OCI-LY3 (cell line): Measurements from ENCODE around the gene RBPJL.
A peak's percentile ranks its signal among the peaks of the same experiment; 100 is the strongest.

Experiments used
- H2AFZ ChIP-seq: fragments of 200-600, 300-600 bp; shearing (Covaris generic); 2 replicates; pipeline ENCODE4 v1.6.0; 2014; ENCODE audit warnings: antibody characterized with exemption, low read depth, low read length
- H3K27ac ChIP-seq: fragments of 200-600, 300-600 bp; sonication (generic); 2 replicates; pipeline ENCODE4 v1.5.1; 2014; ENCODE audit warnings: mild to moderate bottlenecking, low read length, moderate library complexity, mixed read lengths
- H3K27me3 ChIP-seq: fragments of 200-600, 300-600 bp; sonication (generic); 2 replicates; pipeline ENCODE4 v1.6.1; 2014; ENCODE audit warnings: low read depth, low read length, mixed read lengths
- H3K36me3 ChIP-seq: fragments of 200-600, 300-600 bp; sonication (generic); replicated peaks from 2 replicates; pipeline ENCODE3; 2014; ENCODE audit warnings: low read depth, low read length, mixed read lengths
- H3K4me1 ChIP-seq: fragments of 300-600, 200-600 bp; sonication (generic); 2 replicates; pipeline ENCODE4 v1.6.1; 2014; ENCODE audit warnings: low read length, mixed read lengths
- H3K4me2 ChIP-seq: fragments of 200-600, 300-600 bp; sonication (generic); 2 replicates; pipeline ENCODE4 v1.6.1; 2014; ENCODE audit warnings: low read length, mixed read lengths
- H3K4me3 ChIP-seq: fragments of 300-600, 200-600 bp; sonication (generic); 2 replicates; pipeline ENCODE4 v1.5.1; 2014; ENCODE audit warnings: antibody characterized with exemption, mild to moderate bottlenecking, low read length, moderate library complexity
- H3K79me2 ChIP-seq: fragments of 300-600, 200-600 bp; shearing (Covaris generic); 2 replicates; pipeline ENCODE4 v1.6.1; 2014; ENCODE audit warnings: mild to moderate bottlenecking, low read length, mixed read lengths
- H3K9ac ChIP-seq: fragments of 300-600, 200-600 bp; shearing (Covaris generic); 2 replicates; pipeline ENCODE4 v1.6.0; 2014; ENCODE audit warnings: mild to moderate bottlenecking, low read length, moderate library complexity
- H3K9me3 ChIP-seq: fragments of 200-600, 300-600 bp; shearing (Covaris generic); 2 replicates; pipeline ENCODE4 v1.6.1; 2014; ENCODE audit warnings: low read length, mixed read lengths; ENCODE audit not compliant: insufficient read depth
- H4K20me1 ChIP-seq: fragments of 200-600, 300-600 bp; sonication (generic); 2 replicates; pipeline ENCODE4 v1.6.1; 2016; ENCODE audit warnings: low read length, mixed read lengths; ENCODE audit not compliant: insufficient read depth
- EZH2phosphoT487 ChIP-seq: fragments of 200-600 bp; shearing (Covaris generic); IDR thresholded peaks from 2 replicates; pipeline ENCODE4 v1.6.1; 2018; ENCODE audit warnings: antibody characterized with exemption, mixed run types, low read depth
- TF ChIP-seq, protein P1 (sequence below): fragments of 200-600, 300-600 bp; sonication (generic); IDR thresholded peaks from 2 replicates; pipeline ENCODE4 v1.5.1; 2014; ENCODE audit warnings: antibody characterized with exemption, low read length, low read depth

Gene RBPJL, protein sequence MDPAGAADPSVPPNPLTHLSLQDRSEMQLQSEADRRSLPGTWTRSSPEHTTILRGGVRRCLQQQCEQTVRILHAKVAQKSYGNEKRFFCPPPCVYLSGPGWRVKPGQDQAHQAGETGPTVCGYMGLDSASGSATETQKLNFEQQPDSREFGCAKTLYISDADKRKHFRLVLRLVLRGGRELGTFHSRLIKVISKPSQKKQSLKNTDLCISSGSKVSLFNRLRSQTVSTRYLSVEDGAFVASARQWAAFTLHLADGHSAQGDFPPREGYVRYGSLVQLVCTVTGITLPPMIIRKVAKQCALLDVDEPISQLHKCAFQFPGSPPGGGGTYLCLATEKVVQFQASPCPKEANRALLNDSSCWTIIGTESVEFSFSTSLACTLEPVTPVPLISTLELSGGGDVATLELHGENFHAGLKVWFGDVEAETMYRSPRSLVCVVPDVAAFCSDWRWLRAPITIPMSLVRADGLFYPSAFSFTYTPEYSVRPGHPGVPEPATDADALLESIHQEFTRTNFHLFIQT

DNA sequence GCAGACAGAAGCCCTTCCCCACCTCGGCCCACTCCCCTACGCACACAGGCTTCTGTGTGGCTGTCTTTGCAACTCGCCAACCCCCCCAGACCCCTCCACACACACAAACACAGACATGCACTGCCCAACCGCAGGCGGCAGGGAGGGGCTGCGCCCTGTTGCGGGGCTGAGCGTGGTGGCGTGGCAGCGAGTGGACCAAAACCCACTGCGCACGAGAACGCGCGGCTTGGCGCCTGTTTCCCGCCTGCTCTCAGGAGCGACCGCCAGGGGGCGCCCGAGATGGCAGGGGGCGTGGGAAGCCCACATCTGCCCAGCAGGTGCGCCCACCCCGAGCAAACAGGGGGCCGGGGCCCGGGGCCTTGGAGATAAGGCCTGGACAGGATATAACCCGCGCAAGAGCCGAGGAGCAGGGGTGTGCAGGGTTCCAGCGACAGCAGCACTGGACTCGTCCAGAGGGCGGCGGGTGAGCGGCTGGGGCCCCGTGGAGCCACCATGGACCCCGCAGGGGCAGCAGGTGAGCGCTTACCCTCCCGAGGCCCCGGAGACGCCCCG is at the start of gene RBPJL:
Gene RBPJL (plus strand): TSS at position 410 of the 552 bp plus-strand sequence. CDS start 83 bp downstream, at position 493.
- Histone ChIP-seq H3K4me3 (no peak within 1 kb of the TSS), H3K36me3 (no peaks in the 10 kb centered on the region), H3K27me3 (no peaks in the 10 kb centered on the region), H3K4me2 (no peak within 1 kb of the TSS), H3K27ac (no peak within 1 kb of the TSS), H3K79me2 (no peaks in the 10 kb centered on the region), H4K20me1 (no peaks in the 10 kb centered on the region), H3K9me3 (no peaks in the 10 kb centered on the region), H2AFZ (no peak within 1 kb of the TSS), H3K9ac (no peak within 1 kb of the TSS), H3K4me1 (peaks cover 11% of the 10 kb centered on the region)
- TF ChIP-seq, protein P1, sequence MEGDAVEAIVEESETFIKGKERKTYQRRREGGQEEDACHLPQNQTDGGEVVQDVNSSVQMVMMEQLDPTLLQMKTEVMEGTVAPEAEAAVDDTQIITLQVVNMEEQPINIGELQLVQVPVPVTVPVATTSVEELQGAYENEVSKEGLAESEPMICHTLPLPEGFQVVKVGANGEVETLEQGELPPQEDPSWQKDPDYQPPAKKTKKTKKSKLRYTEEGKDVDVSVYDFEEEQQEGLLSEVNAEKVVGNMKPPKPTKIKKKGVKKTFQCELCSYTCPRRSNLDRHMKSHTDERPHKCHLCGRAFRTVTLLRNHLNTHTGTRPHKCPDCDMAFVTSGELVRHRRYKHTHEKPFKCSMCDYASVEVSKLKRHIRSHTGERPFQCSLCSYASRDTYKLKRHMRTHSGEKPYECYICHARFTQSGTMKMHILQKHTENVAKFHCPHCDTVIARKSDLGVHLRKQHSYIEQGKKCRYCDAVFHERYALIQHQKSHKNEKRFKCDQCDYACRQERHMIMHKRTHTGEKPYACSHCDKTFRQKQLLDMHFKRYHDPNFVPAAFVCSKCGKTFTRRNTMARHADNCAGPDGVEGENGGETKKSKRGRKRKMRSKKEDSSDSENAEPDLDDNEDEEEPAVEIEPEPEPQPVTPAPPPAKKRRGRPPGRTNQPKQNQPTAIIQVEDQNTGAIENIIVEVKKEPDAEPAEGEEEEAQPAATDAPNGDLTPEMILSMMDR, result peak; percentile 53
- no peak for TF ChIP-seq EZH2phosphoT487

DNA sequence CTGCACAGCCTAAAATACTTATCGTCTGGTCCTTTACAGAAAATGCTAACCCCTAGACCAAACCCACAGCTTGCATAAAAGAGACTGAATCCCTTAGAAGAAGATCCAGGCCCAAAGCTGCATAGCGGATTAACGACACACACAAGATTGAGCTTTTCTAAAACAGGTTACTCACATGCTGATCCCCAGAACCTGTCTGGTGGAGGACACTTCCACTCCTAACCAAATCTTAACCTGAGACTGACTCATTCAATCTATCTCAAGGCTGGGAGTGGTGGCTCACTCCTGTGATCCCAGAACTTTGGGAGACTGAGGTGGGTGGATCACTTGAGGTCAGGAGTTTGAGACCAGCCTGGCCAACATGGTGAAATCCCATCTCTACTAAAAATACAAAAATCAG is 49.5 kb upstream of the RBPJL start:
- Histone ChIP-seq H4K20me1 (no peaks in the 10 kb centered on the region), H3K27me3 (peaks cover 83% of the 10 kb centered on the region), H3K9ac (no peak overlapping the region), H3K36me3 (no peaks in the 10 kb centered on the region), H3K9me3 (no peaks in the 10 kb centered on the region), H3K4me1 (peaks cover 13% of the 10 kb centered on the region), H2AFZ (no peak overlapping the region), H3K79me2 (no peaks in the 10 kb centered on the region), H3K4me3 (no peak overlapping the region), H3K27ac (no peak overlapping the region), H3K4me2 (no peak overlapping the region)
- no peak for TF ChIP-seq EZH2phosphoT487
- TF ChIP-seq, protein P1, result no peak

DNA sequence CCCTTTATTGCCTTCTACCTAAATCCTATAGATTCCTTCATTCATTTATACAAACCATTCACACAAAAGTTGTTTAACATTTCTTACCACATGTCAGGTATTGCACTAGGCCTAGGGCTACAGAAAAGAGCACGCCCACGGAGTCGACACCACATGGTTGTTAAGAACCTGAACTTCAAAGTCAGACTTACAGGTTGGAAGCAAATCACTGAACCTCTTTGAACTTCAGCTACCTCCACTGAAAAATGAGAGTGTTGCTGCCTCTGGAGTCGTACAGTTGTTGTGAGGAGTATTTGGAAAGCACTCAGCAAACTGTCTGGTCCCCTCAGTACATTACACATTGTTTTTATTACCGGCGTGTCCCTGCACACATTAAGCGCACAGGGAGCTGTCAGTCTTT is 48.9 kb upstream of the RBPJL start:
- no peaks in the 10 kb centered on the region for H3K36me3 ChIP-seq
- H3K9me3 ChIP-seq, result no peaks in the 10 kb centered on the region
- peaks cover 13% of the 10 kb centered on the region for H3K4me1 ChIP-seq
- no peaks in the 10 kb centered on the region for H3K79me2 ChIP-seq
- no peaks in the 10 kb centered on the region for H4K20me1 ChIP-seq
- H3K9ac ChIP-seq, result no peak overlapping the region
- no peak overlapping the region for H3K27ac ChIP-seq
- no peak for TF ChIP-seq EZH2phosphoT487
- TF ChIP-seq, protein P1, result no peak
- H3K4me2 ChIP-seq, result no peak overlapping the region
- H3K4me3 ChIP-seq, result no peak overlapping the region
- peaks cover 83% of the 10 kb centered on the region for H3K27me3 ChIP-seq
- no peak overlapping the region for H2AFZ ChIP-seq

DNA sequence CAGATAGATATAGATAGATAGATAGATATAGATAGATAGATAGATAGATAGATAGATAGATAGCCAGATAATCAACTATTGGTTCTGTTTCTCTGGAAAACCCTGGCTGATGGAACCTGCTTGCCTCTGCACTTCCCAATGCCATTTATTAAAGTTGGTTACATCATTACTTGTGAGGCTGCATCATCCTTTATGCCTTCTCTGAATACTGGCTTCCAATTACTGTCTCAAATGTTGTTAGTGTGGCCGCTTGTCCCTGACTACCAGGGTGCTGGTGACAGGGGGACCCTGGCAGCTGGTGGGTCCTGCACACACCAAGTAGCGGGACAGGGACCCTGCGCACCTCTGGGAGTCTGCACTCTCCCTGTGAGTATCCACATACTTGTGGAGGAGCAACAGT is 48.4 kb upstream of the RBPJL start:
- H3K9ac ChIP-seq, result no peak overlapping the region
- H3K4me1 ChIP-seq, result peaks cover 13% of the 10 kb centered on the region
- no peak for TF ChIP-seq EZH2phosphoT487
- TF ChIP-seq, protein P1, result no peak
- H3K4me2 ChIP-seq, result no peak overlapping the region
- H3K4me3 ChIP-seq, result no peak overlapping the region
- no peaks in the 10 kb centered on the region for H4K20me1 ChIP-seq
- H3K36me3 ChIP-seq, result no peaks in the 10 kb centered on the region
- H3K27me3 ChIP-seq, result peaks cover 83% of the 10 kb centered on the region
- H3K79me2 ChIP-seq, result no peaks in the 10 kb centered on the region
- no peak overlapping the region for H2AFZ ChIP-seq
- H3K27ac ChIP-seq, result no peak overlapping the region
- H3K9me3 ChIP-seq, result no peaks in the 10 kb centered on the region
